Nephron (organoid): ENCODE results near the gene SHLD1.
"Not testable (repeated sequence)": the region's sequence is repeated elsewhere in the genome, so short reads cannot be mapped to it uniquely, and the experiment has no call there.

Experiments used
- H3K27ac Mint-ChIP-seq, 3 experiments: 2 replicates each; pipeline ENCODE4 v1.8.0; 2020; ENCODE audit warnings: mixed read lengths in 3 of 3, mild to moderate bottlenecking in 2 of 3, moderate library complexity in 1 of 3
- H3K27me3 Mint-ChIP-seq: 2 replicates; pipeline ENCODE4 v1.8.0; 2021; ENCODE audit warnings: low read depth, mild to moderate bottlenecking, moderate library complexity, mixed read lengths
- H3K36me3 Mint-ChIP-seq: 2 replicates; pipeline ENCODE4 v1.8.0; 2020; ENCODE audit warnings: low read depth, mixed read lengths
- H3K4me1 Mint-ChIP-seq: 2 replicates; pipeline ENCODE4 v1.8.0; 2020; ENCODE audit warnings: mixed read lengths
- H3K4me3 Mint-ChIP-seq, 3 experiments: 2 replicates each; pipeline ENCODE4 v1.8.0; 2020; ENCODE audit warnings: mild to moderate bottlenecking in 3 of 3, mixed read lengths in 3 of 3, moderate library complexity in 2 of 3
- H3K9me3 Mint-ChIP-seq: 2 replicates; pipeline ENCODE4 v1.8.0; 2020; ENCODE audit warnings: mixed read lengths
- TF ChIP-seq, protein P1 (sequence below), 3 experiments: fragments of 200-600 bp; sonication (generic); IDR thresholded peaks; one replicate each; pipeline ENCODE4 v1.5.0; 2021; ENCODE audit warnings: antibody characterized with exemption in 3 of 3; ENCODE audit not compliant: unreplicated experiment in 3 of 3

Gene SHLD1, protein sequence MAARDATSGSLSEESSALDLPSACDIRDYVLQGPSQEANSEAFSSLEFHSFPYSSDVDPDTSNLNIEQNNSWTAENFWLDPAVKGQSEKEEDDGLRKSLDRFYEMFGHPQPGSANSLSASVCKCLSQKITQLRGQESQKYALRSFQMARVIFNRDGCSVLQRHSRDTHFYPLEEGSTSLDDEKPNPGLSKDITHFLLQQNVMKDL

GRCh38 chr20:5749952-5750779 lies at the start of gene SHLD1:
SHLD1 (plus strand) TSS chr20:5750401; CDS start chr20:5772866, 22,465 bp downstream.
- Mint-ChIP-seq H3K27me3 (no peaks in the 10 kb centered on the region), H3K36me3 (no peaks in the 10 kb centered on the region), H3K4me1 (peaks cover 10% of the 10 kb centered on the region), H3K27ac (peak within 1 kb of the TSS; percentile 97 to 99 (median 98)), H3K9me3 (no peaks in the 10 kb centered on the region), H3K4me3 (peak within 1 kb of the TSS; percentile 85 to 93 (median 86))
- TF ChIP-seq, protein P1, sequence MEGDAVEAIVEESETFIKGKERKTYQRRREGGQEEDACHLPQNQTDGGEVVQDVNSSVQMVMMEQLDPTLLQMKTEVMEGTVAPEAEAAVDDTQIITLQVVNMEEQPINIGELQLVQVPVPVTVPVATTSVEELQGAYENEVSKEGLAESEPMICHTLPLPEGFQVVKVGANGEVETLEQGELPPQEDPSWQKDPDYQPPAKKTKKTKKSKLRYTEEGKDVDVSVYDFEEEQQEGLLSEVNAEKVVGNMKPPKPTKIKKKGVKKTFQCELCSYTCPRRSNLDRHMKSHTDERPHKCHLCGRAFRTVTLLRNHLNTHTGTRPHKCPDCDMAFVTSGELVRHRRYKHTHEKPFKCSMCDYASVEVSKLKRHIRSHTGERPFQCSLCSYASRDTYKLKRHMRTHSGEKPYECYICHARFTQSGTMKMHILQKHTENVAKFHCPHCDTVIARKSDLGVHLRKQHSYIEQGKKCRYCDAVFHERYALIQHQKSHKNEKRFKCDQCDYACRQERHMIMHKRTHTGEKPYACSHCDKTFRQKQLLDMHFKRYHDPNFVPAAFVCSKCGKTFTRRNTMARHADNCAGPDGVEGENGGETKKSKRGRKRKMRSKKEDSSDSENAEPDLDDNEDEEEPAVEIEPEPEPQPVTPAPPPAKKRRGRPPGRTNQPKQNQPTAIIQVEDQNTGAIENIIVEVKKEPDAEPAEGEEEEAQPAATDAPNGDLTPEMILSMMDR (IDR thresholded peaks at IDR 0.05; ENCODE audit: unreplicated experiment in 3 of 3) = no peak

GRCh38 chr20:5702339-5702738 lies 47.9 kb upstream of the SHLD1 start:
- H3K27me3 Mint-ChIP-seq, H3K36me3 Mint-ChIP-seq: not testable (repeated sequence)

DNA sequence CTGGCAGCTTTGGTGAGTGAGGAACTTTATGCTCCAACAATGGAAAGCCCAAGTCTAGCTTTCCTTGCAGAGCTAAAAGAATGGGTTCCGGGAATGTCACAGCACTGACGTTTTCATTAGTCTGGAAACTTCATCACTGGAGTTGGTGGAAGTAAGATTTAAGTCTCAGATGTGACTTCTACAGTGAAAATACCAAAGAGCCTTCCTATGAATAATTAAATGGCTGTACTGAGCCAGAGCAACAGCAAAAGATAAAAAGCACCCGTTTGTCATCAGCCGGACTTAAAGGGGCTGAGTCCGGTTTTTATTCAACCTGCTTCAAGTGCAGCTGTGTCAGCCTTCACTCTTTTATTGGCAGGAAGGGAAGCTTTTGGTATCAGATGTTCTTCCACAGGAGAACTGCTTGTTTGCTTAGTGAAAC lies 46.5 kb upstream of the SHLD1 start:
- Mint-ChIP-seq H3K4me3 (no peak overlapping the region), H3K27ac (peak overlapping the region; percentile 54 to 72 (median 60)), H3K4me1 (peaks cover 6% of the 10 kb centered on the region), H3K36me3 (no peaks in the 10 kb centered on the region), H3K9me3 (no peaks in the 10 kb centered on the region), H3K27me3 (no peaks in the 10 kb centered on the region)
- TF ChIP-seq, protein P1 (IDR thresholded peaks at IDR 0.05; ENCODE audit: unreplicated experiment in 3 of 3) = no peak

More at GRCh38 chr20:5702339-5702738, 47.9 kb upstream of the SHLD1 start:
- not testable (repeated sequence) for H3K4me3 Mint-ChIP-seq, H3K4me1 Mint-ChIP-seq, H3K27ac Mint-ChIP-seq, H3K9me3 Mint-ChIP-seq

- Mint-ChIP-seq H3K9me3 (no peaks in the 10 kb centered on the region), H3K4me1 (peaks cover 6% of the 10 kb centered on the region), H3K27me3 (no peaks in the 10 kb centered on the region), H3K4me3 (no peak overlapping the region), H3K36me3 (no peaks in the 10 kb centered on the region), H3K27ac (no peak overlapping the region)
- TF ChIP-seq, protein P1 (IDR thresholded peaks at IDR 0.05; ENCODE audit: unreplicated experiment in 3 of 3) = no peak
Observed at GRCh38 chr20:5705827-5706226, 44.4 kb upstream of the SHLD1 start.

GRCh38 chr20:5706797-5707196 lies 43.4 kb upstream of the SHLD1 start:
- H3K4me3 Mint-ChIP-seq = no peak overlapping the region

GRCh38 chr20:5710551-5710950 lies 39.6 kb upstream of the SHLD1 start:
- H3K27me3 Mint-ChIP-seq = no peaks in the 10 kb centered on the region
- no peak overlapping the region for H3K4me3 Mint-ChIP-seq
- H3K36me3 Mint-ChIP-seq = no peaks in the 10 kb centered on the region
- peaks cover 5% of the 10 kb centered on the region for H3K9me3 Mint-ChIP-seq
- TF ChIP-seq, protein P1 (IDR thresholded peaks at IDR 0.05; ENCODE audit: unreplicated experiment in 3 of 3) = no peak
- no peak overlapping the region for H3K27ac Mint-ChIP-seq
- H3K4me1 Mint-ChIP-seq = no peaks in the 10 kb centered on the region

More at GRCh38 chr20:5706797-5707196, 43.4 kb upstream of the SHLD1 start:
- no peaks in the 10 kb centered on the region for H3K9me3 Mint-ChIP-seq
- no peaks in the 10 kb centered on the region for H3K36me3 Mint-ChIP-seq
- no peak overlapping the region for H3K27ac Mint-ChIP-seq
- TF ChIP-seq, protein P1 (IDR thresholded peaks at IDR 0.05; ENCODE audit: unreplicated experiment in 3 of 3) = no peak
- H3K27me3 Mint-ChIP-seq = no peaks in the 10 kb centered on the region
- peaks cover 6% of the 10 kb centered on the region for H3K4me1 Mint-ChIP-seq
